H1 (cell line): Measurements from ENCODE around the gene PTPN1. TPM values are rescaled to one million over a fixed set of nuclear protein-coding genes. Genes with fewer than 3 reads are reported as not detected.
A peak's percentile ranks its signal among the peaks of the same experiment; 100 is the strongest.

Experiments
- ASH2L ChIP-seq: fragments of 200-600, 300-600 bp; sonication (generic); IDR thresholded peaks from one replicate; pipeline ENCODE4 v1.7.1; 2017; ENCODE audit warnings: low read length
- BACH1 ChIP-seq: IDR thresholded peaks from 2 replicates; pipeline ENCODE4 v1.6.1; 2012; ENCODE audit warnings: low read length, improper control_type of control experiment
- CHD1 ChIP-seq: IDR thresholded peaks from 2 replicates; pipeline ENCODE4 v1.6.1; 2012; ENCODE audit warnings: low read depth, low read length, improper control_type of control experiment
- CHD2 ChIP-seq: IDR thresholded peaks from 2 replicates; pipeline ENCODE4 v1.6.1; 2012; ENCODE audit warnings: low read length, improper control_type of control experiment
- E2F6 ChIP-seq: IDR thresholded peaks from 2 replicates; pipeline ENCODE4 v1.6.1; 2012; ENCODE audit warnings: inconsistent platforms
- EZH2 ChIP-seq: fragments of 200-600 bp; sonication (generic); IDR thresholded peaks from 2 replicates; pipeline ENCODE4 v1.7.1; 2012; ENCODE audit warnings: low read depth, mild to moderate bottlenecking, moderate library complexity, low read length, inconsistent platforms; ENCODE audit not compliant: severe bottlenecking
- FOSL1 ChIP-seq: IDR thresholded peaks from 2 replicates; pipeline ENCODE4 v1.6.1; 2011; ENCODE audit warnings: mild to moderate bottlenecking, low read depth, low read length, moderate library complexity; ENCODE audit not compliant: insufficient read depth
- JUN ChIP-seq: IDR thresholded peaks from 2 replicates; pipeline ENCODE4 v1.6.1; 2011; ENCODE audit warnings: low read depth, mild to moderate bottlenecking, improper control_type of control experiment, low read length
- JUND ChIP-seq: IDR thresholded peaks from 2 replicates; pipeline ENCODE4 v1.6.1; 2011; ENCODE audit warnings: mild to moderate bottlenecking, improper control_type of control experiment, low read length
- KDM1A ChIP-seq: fragments of 200-600, 300-600 bp; sonication (generic); IDR thresholded peaks from 2 replicates; pipeline ENCODE4 v1.7.1; 2016; ENCODE audit warnings: mild to moderate bottlenecking, low read length, borderline replicate concordance
- KDM4A ChIP-seq: IDR thresholded peaks from one replicate; pipeline ENCODE4 v1.7.1; 2012; ENCODE audit warnings: low read depth, mild to moderate bottlenecking, moderate library complexity, low read length, inconsistent platforms; ENCODE audit not compliant: severe bottlenecking
- MAFK ChIP-seq: IDR thresholded peaks from 2 replicates; pipeline ENCODE4 v1.6.1; 2012; ENCODE audit warnings: low read depth, mild to moderate bottlenecking, improper control_type of control experiment, low read length
- MAX ChIP-seq: IDR thresholded peaks from 2 replicates; pipeline ENCODE4 v1.6.1; 2012; ENCODE audit warnings: inconsistent platforms
- NANOG ChIP-seq: IDR thresholded peaks from 2 replicates; pipeline ENCODE4 v1.6.1; 2011; ENCODE audit warnings: low read length, low read depth, mild to moderate bottlenecking, inconsistent platforms; ENCODE audit not compliant: insufficient read depth, poor library complexity, severe bottlenecking
- POLR2A ChIP-seq, 2 experiments: IDR thresholded peaks; 1 replicate in 1 of 2; 2 replicates in 1 of 2; pipeline ENCODE4 v1.6.1; 2011; ENCODE audit warnings: low read depth in 2 of 2, low read length in 2 of 2, mild to moderate bottlenecking in 2 of 2; ENCODE audit errors: control extremely low read depth in 1 of 2
- POLR2AphosphoS5 ChIP-seq: IDR thresholded peaks from 2 replicates; pipeline ENCODE4 v1.6.1; 2011; ENCODE audit warnings: low read depth, low read length
- RAD21 ChIP-seq, 2 experiments: IDR thresholded peaks in 1 of 2; conservative IDR thresholded peaks in 1 of 2; 2 replicates each; pipeline ENCODE4 v1.6.1; 2011; ENCODE audit warnings: low read depth in 2 of 2, low read length in 2 of 2, improper control_type of control experiment in 1 of 2, inconsistent platforms in 1 of 2, mild to moderate bottlenecking in 1 of 2, moderate library complexity in 1 of 2
- RFX5 ChIP-seq: IDR thresholded peaks from 2 replicates; pipeline ENCODE4 v1.6.1; 2011; ENCODE audit warnings: low read depth, low read length, improper control_type of control experiment, borderline replicate concordance
- RNF2 ChIP-seq: fragments of 200-900, 300-1000 bp; sonication (generic); IDR thresholded peaks from 2 replicates; pipeline ENCODE4 v1.7.1; 2016; ENCODE audit warnings: borderline replicate concordance, low read depth, mild to moderate bottlenecking, antibody characterized with exemption, low read length; ENCODE audit not compliant: poor library complexity, severe bottlenecking; ENCODE audit errors: missing control alignments
- SIN3A ChIP-seq, 2 experiments: IDR thresholded peaks in 1 of 2; conservative IDR thresholded peaks in 1 of 2; 2 replicates each; pipeline ENCODE4 v1.6.1; 2011 to 2012; ENCODE audit warnings: low read length in 2 of 2, improper control_type of control experiment in 1 of 2, low read depth in 1 of 2, mild to moderate bottlenecking in 1 of 2
- SIRT6 ChIP-seq: IDR thresholded peaks from one replicate; pipeline ENCODE4 v1.7.1; 2012; ENCODE audit warnings: low read length, inconsistent platforms
- SUZ12 ChIP-seq: fragments of 200-600 bp; sonication (generic); IDR thresholded peaks from 2 replicates; pipeline ENCODE4 v1.6.1; 2012; ENCODE audit warnings: mild to moderate bottlenecking, inconsistent platforms, low read length, moderate library complexity, mixed read lengths
- TCF12 ChIP-seq: IDR thresholded peaks from 2 replicates; pipeline ENCODE4 v1.6.1; 2011; ENCODE audit warnings: low read depth, mild to moderate bottlenecking, low read length
- polyA plus RNA-seq, 7 experiments: library from polyadenylated mRNA; depleted of rRNA in 3 of 7; stranded (reverse) in 5 of 7; unstranded in 2 of 7; fragments of >200 nt in 5 of 7; fragments of 200-250 nt in 2 of 7; gene quantifications; 1 replicate in 5 of 7; 2 replicates in 1 of 7; 4 replicates in 1 of 7; pipeline versions ENCODE4 v1.2.1 to v1.2.3, GENCODE V29; 2011 to 2013; ENCODE audit warnings: missing spikeins in 2 of 7, mixed read lengths in 2 of 7
- total RNA-seq: library from RNA; stranded (reverse); fragmentation: NEBNext Ultra II Directional; extraction: Animal tissue kit (Norgen Biotek cat#: 25700); gene quantifications from 2 replicates; pipeline ENCODE4 v1.2.1, GENCODE V29; 2021

The PTPN1 gene
- total and polyA plus RNA-seq, 2 of the 8 experiments (the other 6 are each of a cell fraction or from before 2014, with no cell fraction given): 18.6 to 32.1 TPM

GRCh38 chr20:50509923-50510705 is at the start of gene PTPN1 (continued):
- TF ChIP-seq POLR2AphosphoS5 (peak; percentile 85), SIRT6 (no peak), RAD21 (IDR thresholded peaks at IDR 0.05 in 1 of 2, conservative IDR thresholded peaks at IDR 0.05 in 1 of 2; ENCODE audit: low read depth in 2 of 2, low read length in 2 of 2) (no peak), SIN3A (conservative IDR thresholded peaks at IDR 0.05 in 1 of 2, IDR thresholded peaks at IDR 0.05 in 1 of 2; ENCODE audit: low read depth in 1 of 2, low read length in 2 of 2) (peak; percentile 82 to 93; a peak in 3 of 4 replicates), ASH2L (peak; percentile 75), POLR2A (IDR thresholded peaks at IDR 0.05; ENCODE audit: control extremely low read depth in 1 of 2, low read depth in 2 of 2, low read length in 2 of 2) (peak; percentile 23 to 94), NANOG (no peak), MAX (no peak; the same call in 1 of the 2 replicates), BACH1 (no peak), JUN (no peak), JUND (no peak), KDM1A (peak; percentile 85), FOSL1 (no peak), MAFK (no peak), CHD1 (no peak), E2F6 (no peak), SUZ12 (no peak), EZH2 (no peak), CHD2 (peak; percentile 90), KDM4A (peak; percentile 80), TCF12 (peak; percentile 66; the same call in 1 of the 2 replicates), RFX5 (no peak), RNF2 (no peak)
